ENCODE data around the gene PSMF1. TPM values are rescaled to one million over a fixed set of nuclear protein-coding genes. Genes with fewer than 3 reads are reported as not detected.

PSMF1 gene
- total RNA-seq, 1 experiment from 2014 or later, result 153 TPM

DNA sequence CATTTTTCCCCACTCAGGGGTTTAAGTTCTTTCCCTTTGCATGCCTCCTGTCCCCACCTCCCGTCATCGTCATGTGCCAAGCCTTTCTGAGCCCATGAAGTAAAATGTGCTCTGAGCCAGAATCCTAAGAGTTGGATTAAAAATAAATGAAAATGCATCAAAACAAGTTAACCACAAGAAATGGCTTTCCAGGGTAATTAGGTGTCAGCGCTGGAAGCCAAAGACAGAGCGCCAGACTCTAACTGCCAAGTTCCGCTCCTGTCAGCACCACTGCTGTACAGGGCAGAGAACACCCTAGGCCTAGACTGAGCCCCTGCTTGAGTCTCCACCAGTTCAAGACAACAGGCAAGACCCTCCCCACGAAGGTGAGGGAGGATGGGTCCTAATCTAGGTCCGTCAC is 79.4 kb downstream of the PSMF1 start:
- no TSS peak for BruUV-seq (replicated peaks)
- no peaks in the 10 kb centered on the region for H3K36me3 ChIP-seq (ENCODE audit: control insufficient read depth in 1 of 2, insufficient read depth in 2 of 2, low read length in 2 of 2)
- H3K4me1 ChIP-seq (ENCODE audit: control insufficient read depth in 1 of 2, insufficient read depth in 2 of 2, low read length in 2 of 2), result no peaks in the 10 kb centered on the region
- no peaks in the 10 kb centered on the region for H3K27me3 ChIP-seq (ENCODE audit: insufficient read depth, low read length)
- H3K4me2 ChIP-seq (ENCODE audit: low read length), result no peak overlapping the region
- H3K79me2 ChIP-seq (ENCODE audit: insufficient read depth, low read length), result no peaks in the 10 kb centered on the region
- ChIA-PET POLR2A (no interaction called here), RAD21 (ENCODE audit: low non-redundant PET in 1 of 2, low total read pairs in 2 of 2, uncharacterized antibody in 2 of 2, unreplicated experiment in 2 of 2) (no interaction called here), CTCF (no interaction called here)
- H3K4me3 ChIP-seq (replicated peaks in 1 of 2; ENCODE audit: low read depth in 1 of 2, low read length in 2 of 2), result no peak overlapping the region
- intact Hi-C loops (cut with micrococcal nuclease), result no loop called here
- DNase-seq (ENCODE audit: low read depth, low spot score) (no peak), ATAC-seq (no peak)
- H2AFZ ChIP-seq (ENCODE audit: low read depth, low read length, poor library complexity, severe bottlenecking), result no peak overlapping the region
- H3K9me3 ChIP-seq (ENCODE audit: control insufficient read depth in 1 of 2, insufficient read depth in 1 of 2, low read depth in 1 of 2, low read length in 2 of 2), result no peaks in the 10 kb centered on the region
- H3K27ac ChIP-seq (ENCODE audit: low read depth, low read length), result no peak overlapping the region
- no peak overlapping the region for H3K9ac ChIP-seq (ENCODE audit: low read length)
- no peaks in the 10 kb centered on the region for H4K20me1 ChIP-seq (ENCODE audit: insufficient read depth)
- no peak for TF ChIP-seq SP1 (IDR thresholded peaks at IDR 0.05; ENCODE audit: low read depth)
- TF ChIP-seq EGR1 (IDR thresholded peaks at IDR 0.05; ENCODE audit: low read depth), result no peak
- TF ChIP-seq POLR2A (IDR thresholded peaks at IDR 0.05; ENCODE audit: borderline replicate concordance, extremely low read depth, insufficient read depth, insufficient read length), result no peak
- no peak for TF ChIP-seq EZH2phosphoT487 (IDR thresholded peaks at IDR 0.05; ENCODE audit: borderline replicate concordance)
- no peak for TF ChIP-seq YY1 (IDR thresholded peaks at IDR 0.05; ENCODE audit: extremely low read depth, insufficient replicate concordance, low read depth, low read length)
- TF ChIP-seq JUND (IDR thresholded peaks at IDR 0.05), result no peak
- no peak for TF ChIP-seq RAD21 (IDR thresholded peaks at IDR 0.05; ENCODE audit: low read depth)
- TF ChIP-seq CEBPB (IDR thresholded peaks at IDR 0.05; ENCODE audit: low read depth), result no peak
- no peak for TF ChIP-seq FOSL1 (IDR thresholded peaks at IDR 0.05; ENCODE audit: low read depth)
- TF ChIP-seq, protein P1, sequence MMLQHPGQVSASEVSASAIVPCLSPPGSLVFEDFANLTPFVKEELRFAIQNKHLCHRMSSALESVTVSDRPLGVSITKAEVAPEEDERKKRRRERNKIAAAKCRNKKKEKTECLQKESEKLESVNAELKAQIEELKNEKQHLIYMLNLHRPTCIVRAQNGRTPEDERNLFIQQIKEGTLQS (IDR thresholded peaks at IDR 0.05), result no peak
- TF ChIP-seq, protein P2, sequence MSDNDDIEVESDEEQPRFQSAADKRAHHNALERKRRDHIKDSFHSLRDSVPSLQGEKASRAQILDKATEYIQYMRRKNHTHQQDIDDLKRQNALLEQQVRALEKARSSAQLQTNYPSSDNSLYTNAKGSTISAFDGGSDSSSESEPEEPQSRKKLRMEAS (IDR thresholded peaks at IDR 0.05), result no peak
- H3K9me2 ChIP-seq (ENCODE audit: insufficient read depth), result no peaks in the 10 kb centered on the region

DNA sequence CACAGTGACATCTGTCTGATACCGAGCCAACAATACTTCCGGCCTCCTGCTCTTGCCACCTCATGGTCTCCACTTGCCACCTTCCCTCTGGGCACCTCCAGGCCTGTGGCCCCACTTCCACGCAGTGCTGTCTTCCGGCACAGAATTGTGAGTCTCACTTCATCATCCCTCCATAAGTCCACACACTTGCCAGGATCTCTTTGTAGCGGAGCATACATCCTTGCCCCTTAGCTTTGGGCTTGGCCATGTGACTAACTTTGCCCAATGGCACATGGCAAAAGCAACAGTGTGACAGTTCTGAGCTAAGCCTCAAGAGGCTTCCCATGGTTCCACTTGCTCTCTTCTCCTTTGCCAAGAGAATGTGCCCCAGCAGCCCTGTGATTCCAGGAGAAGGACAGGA is 80.3 kb downstream of the PSMF1 start:
- H3K4me3 ChIP-seq (replicated peaks in 1 of 2; ENCODE audit: low read depth in 1 of 2, low read length in 2 of 2), result no peak overlapping the region
- ChIA-PET POLR2A (no interaction called here), RAD21 (ENCODE audit: low non-redundant PET in 1 of 2, low total read pairs in 2 of 2, uncharacterized antibody in 2 of 2, unreplicated experiment in 2 of 2) (no interaction called here), CTCF (interaction anchor here (2.0 kb wide), 1 partner anchor 14 kb away, joined by 5 read pairs; no protein-coding TSS in a partner anchor)
- H3K79me2 ChIP-seq (ENCODE audit: insufficient read depth, low read length), result no peaks in the 10 kb centered on the region
- H3K9ac ChIP-seq (ENCODE audit: low read length), result no peak overlapping the region
- no peak overlapping the region for H2AFZ ChIP-seq (ENCODE audit: low read depth, low read length, poor library complexity, severe bottlenecking)
- no peaks in the 10 kb centered on the region for H3K36me3 ChIP-seq (ENCODE audit: control insufficient read depth in 1 of 2, insufficient read depth in 2 of 2, low read length in 2 of 2)
- BruUV-seq (replicated peaks), result no TSS peak
- H3K9me3 ChIP-seq (ENCODE audit: control insufficient read depth in 1 of 2, insufficient read depth in 1 of 2, low read depth in 1 of 2, low read length in 2 of 2), result no peaks in the 10 kb centered on the region
- DNase-seq (ENCODE audit: low read depth, low spot score) (no peak), ATAC-seq (peak; percentile 32; the same call in 1 of the 2 replicates)
- intact Hi-C loops (cut with micrococcal nuclease), result no loop called here
- H4K20me1 ChIP-seq (ENCODE audit: insufficient read depth), result no peaks in the 10 kb centered on the region
- H3K4me2 ChIP-seq (ENCODE audit: low read length), result no peak overlapping the region
- H3K9me2 ChIP-seq (ENCODE audit: insufficient read depth), result no peaks in the 10 kb centered on the region
- H3K27me3 ChIP-seq (ENCODE audit: insufficient read depth, low read length), result no peaks in the 10 kb centered on the region
- H3K27ac ChIP-seq (ENCODE audit: low read depth, low read length), result no peak overlapping the region
- TF ChIP-seq ZFX (IDR thresholded peaks at IDR 0.05), result 0 out of 2 replicates have a peak, but pooled peaks have one; percentile 10
- TF ChIP-seq, protein P2 (IDR thresholded peaks at IDR 0.05), result no peak
- peaks cover 0 to 6% of the 10 kb centered on the region in 2 experiments; a peak in 1 of 4 replicates for H3K4me1 ChIP-seq (ENCODE audit: control insufficient read depth in 1 of 2, insufficient read depth in 2 of 2, low read length in 2 of 2)
